H1 (cell line): ENCODE results near the gene MEA1. TPM values are rescaled to one million over a fixed set of nuclear protein-coding genes. Genes with fewer than 3 reads are reported as not detected.

Source experiments
- CEBPB ChIP-seq: IDR thresholded peaks from 2 replicates; pipeline ENCODE4 v1.6.1; 2012; ENCODE audit warnings: low read depth, low read length
- CTCF ChIP-seq, 3 experiments: IDR thresholded peaks; 1 replicate in 2 of 3; 2 replicates in 1 of 3; pipeline versions ENCODE4 v1.5.1 to v1.6.1; 2011; ENCODE audit warnings: low read length in 3 of 3, mild to moderate bottlenecking in 3 of 3, inconsistent platforms in 2 of 3, low read depth in 1 of 3, moderate library complexity in 1 of 3; ENCODE audit not compliant: insufficient read depth in 1 of 3; ENCODE audit errors: control extremely low read depth in 1 of 3
- RFX5 ChIP-seq: IDR thresholded peaks from 2 replicates; pipeline ENCODE4 v1.6.1; 2011; ENCODE audit warnings: low read depth, low read length, improper control_type of control experiment, borderline replicate concordance
- TAF1 ChIP-seq: IDR thresholded peaks from 2 replicates; pipeline ENCODE4 v1.6.1; 2011; ENCODE audit warnings: mild to moderate bottlenecking, low read depth, low read length
- polyA plus RNA-seq, 7 experiments: library from polyadenylated mRNA; depleted of rRNA in 3 of 7; stranded (reverse) in 5 of 7; unstranded in 2 of 7; fragments of >200 nt in 5 of 7; fragments of 200-250 nt in 2 of 7; gene quantifications; 1 replicate in 5 of 7; 2 replicates in 1 of 7; 4 replicates in 1 of 7; pipeline versions ENCODE4 v1.2.1 to v1.2.3, GENCODE V29; 2011 to 2013; ENCODE audit warnings: missing spikeins in 2 of 7, mixed read lengths in 2 of 7
- total RNA-seq: library from RNA; stranded (reverse); fragmentation: NEBNext Ultra II Directional; extraction: Animal tissue kit (Norgen Biotek cat#: 25700); gene quantifications from 2 replicates; pipeline ENCODE4 v1.2.1, GENCODE V29; 2021

The MEA1 gene
- total and polyA plus RNA-seq, 2 of the 8 experiments (the other 6 are each of a cell fraction or from before 2014, with no cell fraction given), result 94.2 to 96.4 TPM

- no peak for TF ChIP-seq CTCF (IDR thresholded peaks at IDR 0.05; ENCODE audit: control extremely low read depth in 1 of 3, insufficient read depth in 1 of 3, low read depth in 1 of 3, low read length in 3 of 3)
- TF ChIP-seq TAF1, result no peak
- TF ChIP-seq CEBPB, result no peak
- TF ChIP-seq RFX5, result no peak
These were observed 23.8 kb downstream of the MEA1 start (continued) for GRCh38 chr6:42989923-42990322.
